GM12892 (cell line): ENCODE data around the gene RTN4RL1.
"Not testable (repeated sequence)": the region's sequence is repeated elsewhere in the genome, so short reads cannot be mapped to it uniquely, and the experiment has no call there.

Source experiments
- DNase-seq: peaks from one replicate; pipeline ENCODE4 v3.0.0; 2011; ENCODE audit not compliant: insufficient read length
- FAIRE-seq: peaks from 2 replicates; lab custom pipeline; 2011; peaks lifted over from hg19 to GRCh38; lab: Jason Lieb, UNC
- POLR2A ChIP-seq: IDR thresholded peaks from 2 replicates; pipeline ENCODE4 v1.6.1; 2011; ENCODE audit warnings: low read depth, low read length, control low read depth
- POLR2AphosphoS5 ChIP-seq: IDR thresholded peaks from 2 replicates; pipeline ENCODE4 v1.6.1; 2011; ENCODE audit warnings: low read depth, low read length, control low read depth
- TAF1 ChIP-seq: IDR thresholded peaks from 2 replicates; pipeline ENCODE4 v1.6.1; 2011; ENCODE audit warnings: low read depth, mild to moderate bottlenecking, control low read depth, low read length, borderline replicate concordance

RTN4RL1 gene

DNA sequence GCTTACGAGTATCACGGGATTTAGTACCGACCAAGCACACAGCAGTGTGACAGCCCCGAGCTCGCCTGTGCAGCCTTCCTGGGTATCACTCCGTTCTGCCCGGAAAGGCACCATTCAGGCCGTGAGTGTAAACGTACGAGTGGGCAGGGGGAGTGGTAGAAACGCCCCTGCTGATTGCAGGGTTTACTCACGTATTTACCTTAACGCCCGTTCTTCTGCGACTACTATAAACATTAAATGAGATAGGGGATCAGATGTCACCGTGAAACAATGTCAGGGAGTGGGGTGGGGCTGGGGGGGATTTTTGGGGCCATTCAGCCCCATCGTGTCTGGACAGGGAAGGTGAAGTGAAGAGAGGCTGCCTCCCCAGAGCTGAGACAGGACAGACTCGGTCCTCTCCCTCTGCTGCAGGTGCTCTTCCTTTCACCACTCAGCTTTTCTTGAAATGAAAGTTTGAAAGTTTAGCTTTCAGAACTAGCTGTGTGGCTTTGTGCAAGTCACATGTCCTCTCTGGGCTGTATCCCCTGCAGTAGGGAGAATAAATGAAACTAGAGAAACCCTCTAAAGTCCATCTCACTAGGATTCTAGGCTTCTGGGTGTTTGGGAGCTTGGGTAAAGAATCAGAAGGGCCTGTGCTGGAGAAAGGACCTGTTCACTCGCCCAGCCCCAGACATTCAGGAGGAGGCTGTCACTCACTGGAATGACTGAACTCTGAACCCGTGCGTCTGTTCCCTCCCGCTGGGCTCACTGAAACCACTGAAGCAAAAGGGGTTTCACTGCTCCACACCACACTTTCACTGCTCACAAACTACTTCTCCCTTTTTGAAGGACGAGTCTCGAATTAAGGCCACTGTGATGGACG, 128.7 kb downstream of the RTN4RL1 start:
- DNase-seq (peak; percentile 35), FAIRE-seq (peak; percentile 93)
- TF ChIP-seq TAF1 (no peak), POLR2AphosphoS5 (no peak), POLR2A (no peak)

GRCh38 chr17:1895479-1895878, 129.7 kb downstream of the RTN4RL1 start:
- not testable (repeated sequence) for FAIRE-seq

GRCh38 chr17:1894753-1895339, 130.3 kb downstream of the RTN4RL1 start:
- no peak for DNase-seq
- TF ChIP-seq POLR2A, result no peak
- TF ChIP-seq TAF1, result no peak
- TF ChIP-seq POLR2AphosphoS5, result no peak
- no peak for FAIRE-seq

More at GRCh38 chr17:1895479-1895878, 129.7 kb downstream of the RTN4RL1 start:
- DNase-seq, result not testable (repeated sequence)

- FAIRE-seq, result no peak
- no peak for DNase-seq
- TF ChIP-seq POLR2A (no peak), TAF1 (no peak), POLR2AphosphoS5 (no peak)
Observed at GRCh38 chr17:1890758-1891450, 134.2 kb downstream of the RTN4RL1 start.

GRCh38 chr17:1888741-1889140, 136.4 kb downstream of the RTN4RL1 start:
- FAIRE-seq (no peak), DNase-seq (no peak)
- no peak for TF ChIP-seq TAF1
- TF ChIP-seq POLR2A, result no peak
- no peak for TF ChIP-seq POLR2AphosphoS5
